Stimulated activated CD8-positive, alpha-beta memory T cell treated with anti-CD3 and anti-CD28 coated beads, Interleukin-2, amount 100 ng/mL, for 1 hour (primary cell): ENCODE measurements around the gene TMEM119.
"Not testable (repeated sequence)": the region's sequence is repeated elsewhere in the genome, so short reads cannot be mapped to it uniquely, and the experiment has no call there.

Source experiments
- DNase-seq, 2 donors: peaks; one replicate each; pipeline ENCODE4 v3.0.0-alpha.2; 2020; ENCODE audit warnings: low read depth in 2 of 2

TMEM119 gene

GRCh38 chr12:108599948-108600701 is 2.2 kb upstream of the TMEM119 start:
- DNase-seq = no peak

GRCh38 chr12:108599541-108599940 is 1.7 kb upstream of the TMEM119 start:
- no peak for DNase-seq

GRCh38 chr12:108598553-108599250 is 818 bp upstream of the TMEM119 start:
- no peak for DNase-seq

- DNase-seq = no peak
These were observed 878 bp downstream of the TMEM119 start for GRCh38 chr12:108596854-108597558.

GRCh38 chr12:108595711-108596647 is 1.9 kb downstream of the TMEM119 start:
- DNase-seq = no peak

- no peak for DNase-seq
These were observed 2.7 kb downstream of the TMEM119 start for GRCh38 chr12:108594960-108595710.

- no peak for DNase-seq
These were observed 3.5 kb downstream of the TMEM119 start for GRCh38 chr12:108594323-108594903.

- no peak for DNase-seq
These were observed 5.6 kb downstream of the TMEM119 start for GRCh38 chr12:108592033-108592909.

- no peak for DNase-seq
These were observed 6.5 kb downstream of the TMEM119 start for GRCh38 chr12:108591267-108591980.

GRCh38 chr12:108590463-108590862 is 7.4 kb downstream of the TMEM119 start:
- DNase-seq = not testable (repeated sequence)

- no peak for DNase-seq
These were observed 8.0 kb downstream of the TMEM119 start for GRCh38 chr12:108589840-108590229.

GRCh38 chr12:108589028-108589839 is 8.7 kb downstream of the TMEM119 start:
- no peak for DNase-seq

GRCh38 chr12:108587826-108588225 is 10.1 kb downstream of the TMEM119 start:
- DNase-seq = no peak

- DNase-seq = no peak
These were observed 11.6 kb downstream of the TMEM119 start for GRCh38 chr12:108586306-108586705.

- no peak for DNase-seq
These were observed 12.0 kb downstream of the TMEM119 start for GRCh38 chr12:108585864-108586263.

GRCh38 chr12:108584456-108585065 is 13.3 kb downstream of the TMEM119 start:
- DNase-seq = no peak

GRCh38 chr12:108583991-108584390 is 13.9 kb downstream of the TMEM119 start:
- no peak for DNase-seq
